GM23248 (cell line): ENCODE data around the gene PTDSS2. TPM values are rescaled to one million over a fixed set of nuclear protein-coding genes. Genes with fewer than 3 reads are reported as not detected.
"Not testable (repeated sequence)": the region's sequence is repeated elsewhere in the genome, so short reads cannot be mapped to it uniquely, and the experiment has no call there.

Source experiments
- DNase-seq: peaks from one replicate; pipeline ENCODE4 v3.0.0-alpha.2; 2015
- H2AFZ ChIP-seq: fragments of 200-600 bp; sonication (generic); 2 replicates; pipeline ENCODE4 v1.6.1; 2016; ENCODE audit warnings: antibody characterized with exemption
- H3F3A ChIP-seq: fragments of 200-600 bp; sonication (generic); 2 replicates; pipeline ENCODE4 v1.6.1; 2016; ENCODE audit warnings: mild to moderate bottlenecking, antibody characterized with exemption, mixed run types; ENCODE audit not compliant: insufficient read depth
- H3K27ac ChIP-seq: fragments of 200-600 bp; sonication (generic); 2 replicates; pipeline ENCODE4 v1.5.1; 2016; ENCODE audit warnings: mild to moderate bottlenecking
- H3K27me3 ChIP-seq: fragments of 200-600 bp; sonication (generic); replicated peaks from 2 replicates; pipeline ENCODE4 v1.6.1; 2016; ENCODE audit warnings: mild to moderate bottlenecking; ENCODE audit not compliant: insufficient read depth
- H3K36me3 ChIP-seq: fragments of 200-600 bp; sonication (generic); 2 replicates; pipeline ENCODE4 v1.6.1; 2016; ENCODE audit warnings: low read depth, mild to moderate bottlenecking
- H3K4me1 ChIP-seq: fragments of 200-600 bp; sonication (generic); 2 replicates; pipeline ENCODE4 v1.6.1; 2016; ENCODE audit warnings: mild to moderate bottlenecking; ENCODE audit not compliant: insufficient read depth
- H3K4me2 ChIP-seq: fragments of 200-600 bp; sonication (generic); one replicate; pipeline ENCODE4 v1.6.1; 2016; ENCODE audit warnings: mild to moderate bottlenecking; ENCODE audit not compliant: unreplicated experiment
- H3K4me3 ChIP-seq: fragments of 200-600 bp; sonication (generic); 2 replicates; pipeline ENCODE4 v1.5.1; 2016; ENCODE audit warnings: mild to moderate bottlenecking
- H3K79me2 ChIP-seq: fragments of 200-600 bp; sonication (generic); 2 replicates; pipeline ENCODE4 v1.6.1; 2016; ENCODE audit warnings: mild to moderate bottlenecking; ENCODE audit not compliant: insufficient read depth
- H3K9ac ChIP-seq: fragments of 200-600 bp; sonication (generic); 2 replicates; pipeline ENCODE4 v1.6.1; 2016; ENCODE audit warnings: mild to moderate bottlenecking
- H3K9me2 ChIP-seq: fragments of 200-600 bp; sonication (generic); 2 replicates; pipeline ENCODE4 v1.6.1; 2016; ENCODE audit warnings: mixed run types, mild to moderate bottlenecking, moderate library complexity; ENCODE audit not compliant: insufficient read depth
- H3K9me3 ChIP-seq: fragments of 200-600 bp; sonication (generic); one replicate; pipeline ENCODE4 v1.6.1; 2017; ENCODE audit warnings: low read depth
- H4K20me1 ChIP-seq: fragments of 200-600 bp; sonication (generic); 2 replicates; pipeline ENCODE4 v1.6.0; 2016; ENCODE audit not compliant: insufficient read depth
- EZH2 ChIP-seq: fragments of 200-600 bp; sonication (generic); IDR thresholded peaks from 2 replicates; pipeline ENCODE4 v1.6.1; 2018; ENCODE audit warnings: antibody characterized with exemption, mild to moderate bottlenecking; ENCODE audit not compliant: insufficient read depth, poor library complexity, severe bottlenecking
- EZH2phosphoT487 ChIP-seq: fragments of 200-600 bp; sonication (generic); IDR thresholded peaks from 2 replicates; pipeline ENCODE4 v1.6.1; 2018; ENCODE audit warnings: antibody characterized with exemption, moderate library complexity, mild to moderate bottlenecking, low read depth; ENCODE audit not compliant: insufficient read depth
- WGBS, 2 experiments: methylation state at CpG; one replicate each; pipeline ENCODE4 v1.1.6; 2015 to 2017; ENCODE audit warnings: low lambda C conversion rate in 2 of 2, low coverage in 1 of 2; ENCODE audit errors: missing lambda C conversion rate in 2 of 2; 5-methylcytosine and 5-hydroxymethylcytosine counted together
- in situ Hi-C: fragments of 300-500 bp; cut with MboI; formaldehyde crosslinking; loops from 2 replicates; pipeline ENCODE4 v1.15.0; 2020
- polyA plus RNA-seq: library from polyadenylated mRNA; unstranded; fragments of >200 nt; fragmentation: Nextera tagmentation; extraction: Ambion mirVana; gene quantifications from 2 replicates; pipeline ENCODE4 v1.2.1, GENCODE V29; 2016
- total RNA-seq: library from RNA; depleted of rRNA; stranded (reverse); fragments of >200 nt; shearing (Covaris generic); gene quantifications from 2 replicates; pipeline ENCODE4 v1.2.3, GENCODE V29; 2014; rRNA removed

PTDSS2 gene
- 29.2 and 44.1 TPM in 2 replicates for total RNA-seq
- 20.1 and 22.2 TPM in 2 replicates for polyA plus RNA-seq

- peak within 1 kb of the TSS; percentile 90 for H3K9ac ChIP-seq
- H3K4me3 ChIP-seq, result peak within 1 kb of the TSS; percentile 89
- H3K36me3 ChIP-seq, result no peaks in the 10 kb centered on the region
- H2AFZ ChIP-seq, result peak within 1 kb of the TSS; percentile 76
- no peaks in the 10 kb centered on the region for H3K9me2 ChIP-seq
- peaks cover 57% of the 10 kb centered on the region for H3K79me2 ChIP-seq
- peak; percentile 99 for DNase-seq
- H3K4me2 ChIP-seq, result peak within 1 kb of the TSS; percentile 85
- peaks cover 9% of the 10 kb centered on the region; the same call in 1 of the 2 replicates for H3K4me1 ChIP-seq
- H3F3A ChIP-seq, result 0 out of 2 replicates have a peak, but pooled peaks cover 11% of the 10 kb centered on the region
- H3K27me3 ChIP-seq, result no peaks in the 10 kb centered on the region
- TF ChIP-seq EZH2phosphoT487 (no peak), EZH2 (no peak)
- 1 to 2% methylated on average over 78 to 81 of the region's 108 CpGs for WGBS, 2 experiments
- in situ Hi-C loops, result no loop called here
- peak within 1 kb of the TSS; percentile 78 for H3K27ac ChIP-seq
- no peaks in the 10 kb centered on the region for H4K20me1 ChIP-seq
- no peaks in the 10 kb centered on the region for H3K9me3 ChIP-seq
These were observed at the start of gene PTDSS2 for GRCh38 chr11:449889-450808. Gene PTDSS2 (plus strand): TSS chr11:450279. CDS start chr11:450456, 177 bp downstream.

DNA sequence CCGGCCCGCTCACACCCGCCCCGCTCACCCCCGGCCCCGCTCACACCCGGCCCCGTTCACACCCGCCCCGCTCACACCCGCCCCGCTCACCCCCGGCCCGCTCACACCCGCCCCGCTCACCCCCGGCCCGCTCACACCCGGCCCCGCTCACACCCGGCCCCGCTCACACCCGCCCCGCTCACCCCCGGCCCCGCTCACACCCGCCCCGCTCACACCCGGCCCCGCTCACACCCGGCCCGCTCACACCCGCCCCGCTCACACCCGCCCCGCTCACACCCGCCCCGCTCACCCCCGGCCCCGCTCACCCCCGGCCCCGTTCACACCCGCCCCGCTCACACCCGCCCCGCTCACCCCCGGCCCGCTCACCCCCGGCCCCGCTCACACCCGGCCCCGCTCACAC is 48.9 kb upstream of the PTDSS2 start:
- H3K4me2 ChIP-seq, H3K4me3 ChIP-seq, in situ Hi-C loops, H3K9me3 ChIP-seq, H3K27ac ChIP-seq, H3K79me2 ChIP-seq, H3K36me3 ChIP-seq, H3F3A ChIP-seq, H2AFZ ChIP-seq, H3K27me3 ChIP-seq, DNase-seq, H3K4me1 ChIP-seq, H4K20me1 ChIP-seq, H3K9ac ChIP-seq, H3K9me2 ChIP-seq: not testable (repeated sequence)
- WGBS, 2 experiments, result 96% methylated on average over 45 of the region's 52 CpGs; no CpG with 5 or more reads in 1 of the 2 experiments

DNA sequence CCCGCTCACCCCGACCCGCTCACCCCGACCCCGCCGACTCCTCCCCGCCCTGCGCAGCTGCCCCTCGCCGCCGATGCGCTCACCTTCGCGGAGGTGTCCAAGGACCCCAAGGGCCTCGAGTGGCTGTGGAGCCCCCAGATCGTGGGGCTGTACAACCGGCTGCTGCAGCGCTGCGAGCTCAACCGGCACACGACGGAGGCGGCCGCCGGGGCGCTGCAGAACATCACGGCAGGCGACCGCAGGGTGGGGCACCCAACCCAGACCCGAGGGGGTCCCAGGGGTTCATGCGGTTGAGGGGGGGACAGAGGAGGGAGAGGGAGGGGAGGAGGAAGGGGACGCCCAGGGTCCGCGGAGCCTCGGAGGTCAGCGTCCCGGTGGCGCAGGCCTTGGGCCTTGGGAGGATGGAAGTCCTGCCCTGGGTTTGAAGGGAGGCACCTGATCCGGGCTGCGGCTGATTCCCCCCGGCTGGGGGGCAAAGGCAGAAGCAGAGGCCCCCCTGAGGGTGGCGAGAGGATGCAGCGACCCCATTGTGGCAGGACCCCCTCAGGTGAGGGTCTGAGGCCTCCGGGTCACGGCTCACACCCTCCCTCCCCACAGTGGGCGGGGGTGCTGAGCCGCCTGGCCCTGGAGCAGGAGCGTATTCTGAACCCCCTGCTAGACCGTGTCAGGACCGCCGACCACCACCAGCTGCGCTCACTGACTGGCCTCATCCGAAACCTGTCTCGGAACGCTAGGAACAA is 46.9 kb upstream of the PTDSS2 start:
- H3K9me3 ChIP-seq, result no peaks in the 10 kb centered on the region
- no peak overlapping the region for H3K9ac ChIP-seq
- no peaks in the 10 kb centered on the region for H4K20me1 ChIP-seq
- H3K9me2 ChIP-seq, result no peaks in the 10 kb centered on the region
- H3F3A ChIP-seq, result no peaks in the 10 kb centered on the region
- 87 to 94% methylated on average over 29 to 55 of the region's 55 CpGs for WGBS, 2 experiments
- DNase-seq, result no peak
- H3K4me2 ChIP-seq, result no peak overlapping the region
- no peaks in the 10 kb centered on the region for H3K79me2 ChIP-seq
- no peak overlapping the region for H2AFZ ChIP-seq
- TF ChIP-seq EZH2, result no peak
- no peak for TF ChIP-seq EZH2phosphoT487
- no peaks in the 10 kb centered on the region for H3K27me3 ChIP-seq
- no peaks in the 10 kb centered on the region for H3K36me3 ChIP-seq
- H3K27ac ChIP-seq, result no peak overlapping the region
- in situ Hi-C loops, result no loop called here
- no peaks in the 10 kb centered on the region for H3K4me1 ChIP-seq
- no peak overlapping the region for H3K4me3 ChIP-seq

DNA sequence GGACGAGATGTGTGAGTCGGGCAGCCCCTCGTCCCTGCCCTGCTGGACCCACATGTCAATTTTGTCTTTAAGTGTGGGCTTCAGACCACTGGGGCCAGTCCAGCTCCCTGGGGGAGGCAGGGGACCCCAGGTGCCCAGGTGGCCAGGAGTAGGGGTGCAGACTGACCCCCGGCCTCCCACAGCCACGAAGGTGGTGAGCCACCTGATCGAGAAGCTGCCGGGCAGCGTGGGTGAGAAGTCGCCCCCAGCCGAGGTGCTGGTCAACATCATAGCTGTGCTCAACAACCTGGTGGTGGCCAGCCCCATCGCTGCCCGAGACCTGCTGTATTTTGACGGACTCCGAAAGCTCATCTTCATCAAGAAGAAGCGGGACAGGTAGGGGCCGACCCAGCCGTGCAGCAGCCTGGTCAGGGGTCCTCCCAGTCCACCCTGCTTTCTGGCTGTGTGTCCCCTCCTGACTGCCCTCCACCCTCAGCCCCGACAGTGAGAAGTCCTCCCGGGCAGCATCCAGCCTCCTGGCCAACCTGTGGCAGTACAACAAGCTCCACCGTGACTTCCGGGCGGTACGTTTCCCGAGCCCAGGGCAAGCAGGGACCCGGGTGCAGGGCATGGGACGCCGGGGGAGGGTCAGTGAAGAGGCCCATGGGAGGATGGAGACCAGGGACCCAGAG is 46.2 kb upstream of the PTDSS2 start:
- DNase-seq, result no peak
- H3K4me3 ChIP-seq, result no peak overlapping the region
- no peaks in the 10 kb centered on the region for H3K79me2 ChIP-seq
- 86 to 87% methylated on average over 25 to 27 of the region's 27 CpGs for WGBS, 2 experiments
- H4K20me1 ChIP-seq, result no peaks in the 10 kb centered on the region
- H3K4me1 ChIP-seq, result no peaks in the 10 kb centered on the region
- no peak for TF ChIP-seq EZH2phosphoT487
- no peak for TF ChIP-seq EZH2
- H3K4me2 ChIP-seq, result no peak overlapping the region
- in situ Hi-C loops, result no loop called here
- no peaks in the 10 kb centered on the region for H3K27me3 ChIP-seq
- H2AFZ ChIP-seq, result no peak overlapping the region
- no peak overlapping the region for H3K27ac ChIP-seq
- H3K9me2 ChIP-seq, result no peaks in the 10 kb centered on the region
- H3K9me3 ChIP-seq, result no peaks in the 10 kb centered on the region
- H3K9ac ChIP-seq, result no peak overlapping the region
- H3F3A ChIP-seq, result no peaks in the 10 kb centered on the region
- no peaks in the 10 kb centered on the region for H3K36me3 ChIP-seq
